Activated CD4-positive, alpha-beta T cell treated with anti-CD3 and anti-CD28 coated beads, Interleukin-2, amount 50 U/mL, for 24 hours (primary cell): ENCODE results near the gene CELA2B.
"Not testable (repeated sequence)": the region's sequence is repeated elsewhere in the genome, so short reads cannot be mapped to it uniquely, and the experiment has no call there.

ENCODE experiments used
- DNase-seq, 2 donors: peaks; one replicate each; pipeline ENCODE4 v3.0.0-alpha.2; 2020; ENCODE audit warnings: low read depth in 1 of 2, low spot score in 1 of 2

CELA2B gene

GRCh38 chr1:15475752-15476314, at the start of gene CELA2B:
Gene CELA2B (plus strand): TSS chr1:15476104. CDS start chr1:15476126, 22 bp downstream.
- no peak for DNase-seq

GRCh38 chr1:15426492-15427279, 49.2 kb upstream of the CELA2B start:
- no peak for DNase-seq

GRCh38 chr1:15427280-15427666, 48.6 kb upstream of the CELA2B start:
- no peak for DNase-seq

GRCh38 chr1:15428252-15428651, 47.7 kb upstream of the CELA2B start:
- not testable (repeated sequence) for DNase-seq

- DNase-seq: no peak
These were observed 47.0 kb upstream of the CELA2B start for GRCh38 chr1:15428815-15429435.

GRCh38 chr1:15429701-15430149, 46.2 kb upstream of the CELA2B start:
- no peak for DNase-seq

- DNase-seq: peak; percentile 63 to 65
These were observed 44.9 kb upstream of the CELA2B start for GRCh38 chr1:15430787-15431570.

GRCh38 chr1:15431571-15431948, 44.3 kb upstream of the CELA2B start:
- no peak for DNase-seq

GRCh38 chr1:15432324-15432723, 43.6 kb upstream of the CELA2B start:
- DNase-seq: no peak

GRCh38 chr1:15433471-15433870, 42.4 kb upstream of the CELA2B start:
- no peak for DNase-seq

- not testable (repeated sequence) for DNase-seq
These were observed 41.2 kb upstream of the CELA2B start for GRCh38 chr1:15434739-15435138.

- DNase-seq: no peak
These were observed 40.4 kb upstream of the CELA2B start for GRCh38 chr1:15435239-15436077.

- DNase-seq: no peak
These were observed 38.9 kb upstream of the CELA2B start for GRCh38 chr1:15436881-15437442.

GRCh38 chr1:15439325-15439724, 36.6 kb upstream of the CELA2B start:
- DNase-seq: no peak

- DNase-seq: no peak
These were observed 35.5 kb upstream of the CELA2B start for GRCh38 chr1:15440357-15440756.

- DNase-seq: no peak
These were observed 34.7 kb upstream of the CELA2B start for GRCh38 chr1:15441247-15441646.

GRCh38 chr1:15442119-15442518, 33.8 kb upstream of the CELA2B start:
- DNase-seq: no peak

GRCh38 chr1:15442759-15443158, 33.1 kb upstream of the CELA2B start:
- DNase-seq: no peak

- no peak for DNase-seq
These were observed 32.6 kb upstream of the CELA2B start for GRCh38 chr1:15443281-15443680.
